Measurements from ENCODE around the gene ADRB2. TPM values are rescaled to one million over a fixed set of nuclear protein-coding genes. Genes with fewer than 3 reads are reported as not detected.

The ADRB2 gene
- total RNA-seq, 1 experiment from 2014 or later: 0.25 TPM

DNA sequence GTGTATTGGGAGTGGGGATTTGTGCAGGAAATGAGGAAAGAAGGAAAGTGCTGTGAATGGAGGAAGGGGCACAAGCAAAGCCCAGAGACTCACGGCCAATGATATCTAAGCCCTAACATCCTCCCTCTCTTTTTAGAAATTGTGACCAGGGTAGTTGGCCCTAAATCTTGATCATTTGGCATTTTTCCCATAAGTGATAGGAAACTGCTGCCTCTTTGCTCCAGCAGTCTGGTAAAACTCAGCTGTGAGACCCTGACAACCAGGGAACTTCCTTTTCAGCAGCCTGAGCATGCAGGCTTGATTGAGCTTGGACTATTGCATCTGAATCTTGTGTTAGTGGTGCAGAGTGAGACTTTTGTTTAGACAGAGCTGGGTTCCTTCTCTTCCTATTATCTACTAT, 9.6 kb upstream of the ADRB2 start:
- BruUV-seq (replicated peaks): no TSS peak

GRCh38 chr5:148817606-148818005, 8.8 kb upstream of the ADRB2 start:
- no peak for TF ChIP-seq EZH2phosphoT487 (IDR thresholded peaks at IDR 0.05; ENCODE audit: borderline replicate concordance)
- no peak for TF ChIP-seq POLR2A (IDR thresholded peaks at IDR 0.05; ENCODE audit: borderline replicate concordance, extremely low read depth, insufficient read depth, insufficient read length)
- no peak for TF ChIP-seq POLR2AphosphoS5 (IDR thresholded peaks at IDR 0.05; ENCODE audit: low read depth, low read length)
- TF ChIP-seq CBX3 (IDR thresholded peaks at IDR 0.05; ENCODE audit: low read depth): no peak
- TF ChIP-seq, protein P1, sequence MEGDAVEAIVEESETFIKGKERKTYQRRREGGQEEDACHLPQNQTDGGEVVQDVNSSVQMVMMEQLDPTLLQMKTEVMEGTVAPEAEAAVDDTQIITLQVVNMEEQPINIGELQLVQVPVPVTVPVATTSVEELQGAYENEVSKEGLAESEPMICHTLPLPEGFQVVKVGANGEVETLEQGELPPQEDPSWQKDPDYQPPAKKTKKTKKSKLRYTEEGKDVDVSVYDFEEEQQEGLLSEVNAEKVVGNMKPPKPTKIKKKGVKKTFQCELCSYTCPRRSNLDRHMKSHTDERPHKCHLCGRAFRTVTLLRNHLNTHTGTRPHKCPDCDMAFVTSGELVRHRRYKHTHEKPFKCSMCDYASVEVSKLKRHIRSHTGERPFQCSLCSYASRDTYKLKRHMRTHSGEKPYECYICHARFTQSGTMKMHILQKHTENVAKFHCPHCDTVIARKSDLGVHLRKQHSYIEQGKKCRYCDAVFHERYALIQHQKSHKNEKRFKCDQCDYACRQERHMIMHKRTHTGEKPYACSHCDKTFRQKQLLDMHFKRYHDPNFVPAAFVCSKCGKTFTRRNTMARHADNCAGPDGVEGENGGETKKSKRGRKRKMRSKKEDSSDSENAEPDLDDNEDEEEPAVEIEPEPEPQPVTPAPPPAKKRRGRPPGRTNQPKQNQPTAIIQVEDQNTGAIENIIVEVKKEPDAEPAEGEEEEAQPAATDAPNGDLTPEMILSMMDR (IDR thresholded peaks at IDR 0.05 in 2 of 3, conservative IDR thresholded peaks at IDR 0.05 in 1 of 3; ENCODE audit: borderline replicate concordance in 1 of 3, insufficient read depth in 1 of 3, low read depth in 2 of 3, low read length in 2 of 3): no peak
- no peak for TF ChIP-seq YY1 (IDR thresholded peaks at IDR 0.05; ENCODE audit: extremely low read depth, insufficient replicate concordance, low read depth, low read length)
- TF ChIP-seq, protein P2, sequence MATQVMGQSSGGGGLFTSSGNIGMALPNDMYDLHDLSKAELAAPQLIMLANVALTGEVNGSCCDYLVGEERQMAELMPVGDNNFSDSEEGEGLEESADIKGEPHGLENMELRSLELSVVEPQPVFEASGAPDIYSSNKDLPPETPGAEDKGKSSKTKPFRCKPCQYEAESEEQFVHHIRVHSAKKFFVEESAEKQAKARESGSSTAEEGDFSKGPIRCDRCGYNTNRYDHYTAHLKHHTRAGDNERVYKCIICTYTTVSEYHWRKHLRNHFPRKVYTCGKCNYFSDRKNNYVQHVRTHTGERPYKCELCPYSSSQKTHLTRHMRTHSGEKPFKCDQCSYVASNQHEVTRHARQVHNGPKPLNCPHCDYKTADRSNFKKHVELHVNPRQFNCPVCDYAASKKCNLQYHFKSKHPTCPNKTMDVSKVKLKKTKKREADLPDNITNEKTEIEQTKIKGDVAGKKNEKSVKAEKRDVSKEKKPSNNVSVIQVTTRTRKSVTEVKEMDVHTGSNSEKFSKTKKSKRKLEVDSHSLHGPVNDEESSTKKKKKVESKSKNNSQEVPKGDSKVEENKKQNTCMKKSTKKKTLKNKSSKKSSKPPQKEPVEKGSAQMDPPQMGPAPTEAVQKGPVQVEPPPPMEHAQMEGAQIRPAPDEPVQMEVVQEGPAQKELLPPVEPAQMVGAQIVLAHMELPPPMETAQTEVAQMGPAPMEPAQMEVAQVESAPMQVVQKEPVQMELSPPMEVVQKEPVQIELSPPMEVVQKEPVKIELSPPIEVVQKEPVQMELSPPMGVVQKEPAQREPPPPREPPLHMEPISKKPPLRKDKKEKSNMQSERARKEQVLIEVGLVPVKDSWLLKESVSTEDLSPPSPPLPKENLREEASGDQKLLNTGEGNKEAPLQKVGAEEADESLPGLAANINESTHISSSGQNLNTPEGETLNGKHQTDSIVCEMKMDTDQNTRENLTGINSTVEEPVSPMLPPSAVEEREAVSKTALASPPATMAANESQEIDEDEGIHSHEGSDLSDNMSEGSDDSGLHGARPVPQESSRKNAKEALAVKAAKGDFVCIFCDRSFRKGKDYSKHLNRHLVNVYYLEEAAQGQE (IDR thresholded peaks at IDR 0.05; ENCODE audit: low read depth): no peak
- no peak for TF ChIP-seq ZFX (IDR thresholded peaks at IDR 0.05)
- no peak for TF ChIP-seq RAD21 (IDR thresholded peaks at IDR 0.05; ENCODE audit: low read depth)
- no peak for TF ChIP-seq ZNF274 (IDR thresholded peaks at IDR 0.05; ENCODE audit: low read depth, low read length)

More for the DNA sequence above, 9.6 kb upstream of the ADRB2 start:
- no peak overlapping the region for H3K4me2 ChIP-seq (ENCODE audit: low read length)
- H3K9me3 ChIP-seq (ENCODE audit: control insufficient read depth in 1 of 2, insufficient read depth in 1 of 2, low read depth in 1 of 2, low read length in 2 of 2): no peaks in the 10 kb centered on the region
- no peaks in the 10 kb centered on the region for H4K20me1 ChIP-seq (ENCODE audit: insufficient read depth)
- TF ChIP-seq POLR2A (IDR thresholded peaks at IDR 0.05; ENCODE audit: borderline replicate concordance, extremely low read depth, insufficient read depth, insufficient read length) (no peak), EGR1 (IDR thresholded peaks at IDR 0.05; ENCODE audit: low read depth) (no peak), SIN3A (IDR thresholded peaks at IDR 0.05; ENCODE audit: low read depth) (no peak), EZH2 (IDR thresholded peaks at IDR 0.05) (no peak), CBX3 (IDR thresholded peaks at IDR 0.05; ENCODE audit: low read depth) (no peak)
- CTCF ChIA-PET: no interaction called here
- no peaks in the 10 kb centered on the region for H3K79me2 ChIP-seq (ENCODE audit: insufficient read depth, low read length)
- no peak overlapping the region for H3K9ac ChIP-seq (ENCODE audit: low read length)
- ATAC-seq (no peak), DNase-seq (ENCODE audit: low read depth, low spot score) (no peak)
- H3K4me3 ChIP-seq (replicated peaks in 1 of 2; ENCODE audit: low read depth in 1 of 2, low read length in 2 of 2): no peak overlapping the region
- no peaks in the 10 kb centered on the region for H3K9me2 ChIP-seq (ENCODE audit: insufficient read depth)
- no peak overlapping the region for H2AFZ ChIP-seq (ENCODE audit: low read depth, low read length, poor library complexity, severe bottlenecking)
- intact Hi-C loops (cut with micrococcal nuclease): loop anchor here (5.0 kb wide), 1 partner anchor 74 kb away; no protein-coding TSS in a partner anchor
- RAD21 ChIA-PET (ENCODE audit: low non-redundant PET in 1 of 2, low total read pairs in 2 of 2, uncharacterized antibody in 2 of 2, unreplicated experiment in 2 of 2): no interaction called here
- no peak overlapping the region for H3K27ac ChIP-seq (ENCODE audit: low read depth, low read length)
- H3K36me3 ChIP-seq (ENCODE audit: control insufficient read depth in 1 of 2, insufficient read depth in 2 of 2, low read length in 2 of 2): no peaks in the 10 kb centered on the region
- no peaks in the 10 kb centered on the region for H3K4me1 ChIP-seq (ENCODE audit: control insufficient read depth in 1 of 2, insufficient read depth in 2 of 2, low read length in 2 of 2)
- no peaks in the 10 kb centered on the region for H3K27me3 ChIP-seq (ENCODE audit: insufficient read depth, low read length)
- POLR2A ChIA-PET: no interaction called here

More at GRCh38 chr5:148817606-148818005, 8.8 kb upstream of the ADRB2 start:
- Histone ChIP-seq H3K9ac (ENCODE audit: low read length) (no peak overlapping the region), H3K27me3 (ENCODE audit: insufficient read depth, low read length) (no peaks in the 10 kb centered on the region), H3K9me3 (ENCODE audit: control insufficient read depth in 1 of 2, insufficient read depth in 1 of 2, low read depth in 1 of 2, low read length in 2 of 2) (no peaks in the 10 kb centered on the region), H3K4me1 (ENCODE audit: control insufficient read depth in 1 of 2, insufficient read depth in 2 of 2, low read length in 2 of 2) (no peaks in the 10 kb centered on the region), H3K4me3 (replicated peaks in 1 of 2; ENCODE audit: low read depth in 1 of 2, low read length in 2 of 2) (no peak overlapping the region), H3K79me2 (ENCODE audit: insufficient read depth, low read length) (no peaks in the 10 kb centered on the region), H2AFZ (ENCODE audit: low read depth, low read length, poor library complexity, severe bottlenecking) (no peak overlapping the region), H3K27ac (ENCODE audit: low read depth, low read length) (no peak overlapping the region), H3K36me3 (ENCODE audit: control insufficient read depth in 1 of 2, insufficient read depth in 2 of 2, low read length in 2 of 2) (no peaks in the 10 kb centered on the region), H3K4me2 (ENCODE audit: low read length) (no peak overlapping the region), H3K9me2 (ENCODE audit: insufficient read depth) (no peaks in the 10 kb centered on the region), H4K20me1 (ENCODE audit: insufficient read depth) (no peaks in the 10 kb centered on the region)
- DNase-seq (ENCODE audit: low read depth, low spot score) (no peak), ATAC-seq (no peak)
- no TSS peak for BruUV-seq (replicated peaks)
- ChIA-PET POLR2A (interaction anchor here (0.6 kb wide), 1 partner anchor 21 kb away, joined by 3 read pairs; no protein-coding TSS in a partner anchor), RAD21 (ENCODE audit: low non-redundant PET in 1 of 2, low total read pairs in 2 of 2, uncharacterized antibody in 2 of 2, unreplicated experiment in 2 of 2) (no interaction called here), CTCF (no interaction called here)
- intact Hi-C loops (cut with micrococcal nuclease): loop anchor here (5.0 kb wide), 1 partner anchor 75 kb away; no protein-coding TSS in a partner anchor

All from HCT116 (cell line).